GM06990 (cell line): ENCODE results near the gene ADAM10.
"Not testable (repeated sequence)": the region's sequence is repeated elsewhere in the genome, so short reads cannot be mapped to it uniquely, and the experiment has no call there.

Source experiments
- DNase-seq: peaks from one replicate; pipeline ENCODE4 v3.0.0-alpha.2; 2011; ENCODE audit not compliant: insufficient read length; ENCODE audit errors: extremely low read depth
- H3K27me3 ChIP-seq: replicated peaks from 2 replicates; pipeline ENCODE4 v1.6.0; 2011; ENCODE audit warnings: low read length; ENCODE audit not compliant: control insufficient read depth, insufficient read depth
- H3K36me3 ChIP-seq: 2 replicates; pipeline ENCODE4 v1.5.1; 2011; ENCODE audit warnings: low read length; ENCODE audit not compliant: control insufficient read depth, insufficient read depth
- H3K4me3 ChIP-seq: replicated peaks from 2 replicates; pipeline ENCODE4 v1.5.1; 2011; ENCODE audit warnings: low read depth, mild to moderate bottlenecking, control low read depth, low read length
- TF ChIP-seq, protein P1 (sequence below): IDR thresholded peaks from 2 replicates; pipeline ENCODE4 v1.5.1; 2011; ENCODE audit warnings: low read length, control low read depth, mild to moderate bottlenecking, inconsistent platforms; ENCODE audit not compliant: insufficient read depth, poor library complexity, severe bottlenecking

Gene ADAM10

GRCh38 chr15:58605931-58606530 lies 143.5 kb downstream of the ADAM10 start:
- TF ChIP-seq, protein P1, sequence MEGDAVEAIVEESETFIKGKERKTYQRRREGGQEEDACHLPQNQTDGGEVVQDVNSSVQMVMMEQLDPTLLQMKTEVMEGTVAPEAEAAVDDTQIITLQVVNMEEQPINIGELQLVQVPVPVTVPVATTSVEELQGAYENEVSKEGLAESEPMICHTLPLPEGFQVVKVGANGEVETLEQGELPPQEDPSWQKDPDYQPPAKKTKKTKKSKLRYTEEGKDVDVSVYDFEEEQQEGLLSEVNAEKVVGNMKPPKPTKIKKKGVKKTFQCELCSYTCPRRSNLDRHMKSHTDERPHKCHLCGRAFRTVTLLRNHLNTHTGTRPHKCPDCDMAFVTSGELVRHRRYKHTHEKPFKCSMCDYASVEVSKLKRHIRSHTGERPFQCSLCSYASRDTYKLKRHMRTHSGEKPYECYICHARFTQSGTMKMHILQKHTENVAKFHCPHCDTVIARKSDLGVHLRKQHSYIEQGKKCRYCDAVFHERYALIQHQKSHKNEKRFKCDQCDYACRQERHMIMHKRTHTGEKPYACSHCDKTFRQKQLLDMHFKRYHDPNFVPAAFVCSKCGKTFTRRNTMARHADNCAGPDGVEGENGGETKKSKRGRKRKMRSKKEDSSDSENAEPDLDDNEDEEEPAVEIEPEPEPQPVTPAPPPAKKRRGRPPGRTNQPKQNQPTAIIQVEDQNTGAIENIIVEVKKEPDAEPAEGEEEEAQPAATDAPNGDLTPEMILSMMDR, result no peak
- DNase-seq, result no peak
- H3K36me3 ChIP-seq, result peaks cover 5% of the 10 kb centered on the region
- no peaks in the 10 kb centered on the region for H3K27me3 ChIP-seq
- H3K4me3 ChIP-seq, result no peak overlapping the region

DNA sequence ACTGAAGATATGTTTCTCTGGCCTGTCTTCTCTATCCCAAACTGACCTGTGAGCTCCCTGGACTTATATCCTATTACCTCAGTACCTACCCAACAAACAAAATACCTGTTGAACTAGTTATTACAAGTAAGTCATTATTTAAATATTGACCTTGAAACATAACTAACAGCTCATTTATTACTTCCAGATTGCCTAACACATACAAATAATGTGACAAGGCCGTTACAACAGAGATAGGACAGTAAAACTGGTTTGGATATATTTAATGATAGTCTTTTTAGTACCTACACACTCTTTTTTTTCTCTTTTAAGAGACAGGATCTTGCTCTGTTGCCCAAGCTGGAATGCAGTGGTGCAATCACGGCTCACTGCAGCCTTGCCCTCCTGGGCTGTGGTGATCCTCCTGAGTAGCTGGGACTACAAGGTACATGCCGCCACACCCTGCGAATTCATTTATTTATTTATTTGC lies 145.0 kb downstream of the ADAM10 start:
- Histone ChIP-seq H3K27me3 (no peaks in the 10 kb centered on the region), H3K4me3 (no peak overlapping the region), H3K36me3 (peaks cover 4% of the 10 kb centered on the region)
- no peak for DNase-seq
- TF ChIP-seq, protein P1, result no peak

GRCh38 chr15:58603927-58604326 lies 145.6 kb downstream of the ADAM10 start:
- not testable (repeated sequence) for H3K36me3 ChIP-seq, DNase-seq, H3K27me3 ChIP-seq, H3K4me3 ChIP-seq

GRCh38 chr15:58602823-58603222 lies 146.7 kb downstream of the ADAM10 start:
- H3K27me3 ChIP-seq, result no peaks in the 10 kb centered on the region
- H3K36me3 ChIP-seq, result peaks cover 6% of the 10 kb centered on the region
- no peak overlapping the region for H3K4me3 ChIP-seq
- TF ChIP-seq, protein P1, result no peak
- no peak for DNase-seq

DNA sequence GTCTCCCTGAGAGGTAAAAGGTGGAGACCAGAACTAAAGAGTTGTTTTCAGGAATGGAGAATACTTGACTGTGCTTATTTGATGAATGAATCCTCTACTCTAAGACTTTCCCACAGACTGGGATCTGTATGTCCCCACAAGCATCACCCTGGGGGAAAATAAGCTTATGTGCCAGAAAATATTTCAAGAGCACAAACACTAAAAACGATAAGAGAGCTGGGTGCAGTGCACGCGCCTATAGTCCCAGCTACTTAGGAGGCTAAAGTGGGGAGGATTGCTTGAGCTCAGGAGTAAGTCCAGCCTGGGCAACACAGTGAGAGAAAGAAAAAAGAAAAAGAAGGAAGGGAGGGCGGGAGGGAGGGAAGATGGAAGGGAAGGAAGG lies 150.7 kb downstream of the ADAM10 start:
- Histone ChIP-seq H3K27me3 (no peaks in the 10 kb centered on the region), H3K36me3 (peaks cover 6% of the 10 kb centered on the region), H3K4me3 (no peak overlapping the region)
- no peak for DNase-seq
- TF ChIP-seq, protein P1, result no peak

DNA sequence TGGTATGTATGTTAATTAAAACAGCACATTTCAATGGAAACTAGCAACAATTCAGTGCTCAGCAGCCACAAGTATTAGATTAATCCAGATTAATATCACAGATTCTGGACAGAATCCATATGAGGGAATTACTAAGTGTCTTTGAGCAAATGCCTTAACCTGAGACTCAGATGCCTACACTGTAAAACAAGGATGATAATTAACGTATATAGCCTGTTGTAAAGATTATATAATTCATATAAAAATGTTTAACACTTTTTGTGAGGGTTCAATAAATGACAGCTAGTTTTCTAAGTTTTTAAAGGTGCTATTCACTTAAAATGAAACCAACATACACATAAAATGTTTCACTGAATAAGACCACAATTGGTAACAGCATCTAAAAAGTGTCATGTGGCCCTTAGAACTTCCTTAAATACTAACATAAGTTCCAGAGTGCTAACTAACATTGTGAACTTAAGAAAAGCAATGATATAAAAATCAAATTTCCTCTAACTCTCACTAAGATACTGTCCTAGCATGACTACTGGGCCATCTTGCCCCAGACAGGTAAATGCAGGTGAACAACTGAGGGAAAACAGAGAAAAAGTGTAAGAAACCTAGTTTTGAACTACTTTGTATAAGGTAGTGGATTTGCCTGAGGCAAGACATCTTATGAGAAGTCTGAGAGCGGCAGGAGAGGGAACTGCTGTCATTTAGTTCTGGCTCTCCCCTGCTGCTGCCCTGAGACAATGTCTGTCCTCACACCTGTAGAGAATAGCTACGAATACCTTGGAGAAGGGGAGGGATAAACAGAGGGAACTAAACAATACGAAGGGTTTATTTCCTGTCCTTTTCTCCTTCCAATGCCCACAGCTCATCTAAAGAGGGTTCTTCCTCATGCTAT lies 151.3 kb downstream of the ADAM10 start:
- TF ChIP-seq, protein P1, result no peak
- no peaks in the 10 kb centered on the region for H3K27me3 ChIP-seq
- H3K4me3 ChIP-seq, result no peak overlapping the region
- peaks cover 7% of the 10 kb centered on the region for H3K36me3 ChIP-seq
- DNase-seq, result no peak
